K562 (cell line): Measurements from ENCODE around the gene POLD3. TPM values are rescaled to one million over a fixed set of nuclear protein-coding genes. Genes with fewer than 3 reads are reported as not detected.

ENCODE experiments used
- BRCA1 ChIP-seq, 2 experiments: fragments of 450-650 bp in 1 of 2; sonication (generic) in 1 of 2; formaldehyde crosslinking in 1 of 2; IDR thresholded peaks; 2 replicates each; pipeline versions ENCODE4 v1.5.0 to v1.6.1; 2017 to 2020; ENCODE audit warnings: mild to moderate bottlenecking in 1 of 2, missing genetic modification reagents in 1 of 2
- EGR1 ChIP-seq: fragments of 450-650 bp; conservative IDR thresholded peaks from 2 replicates; pipeline ENCODE4 v1.6.1; 2017; ENCODE audit warnings: mild to moderate bottlenecking
- GATA2 ChIP-seq: sonication (generic); formaldehyde crosslinking; IDR thresholded peaks from 2 replicates; pipeline ENCODE4 v1.4.0; 2020; ENCODE audit warnings: mild to moderate bottlenecking, missing genetic modification reagents
- HDAC8 ChIP-seq: fragments of 450-650 bp; IDR thresholded peaks from 2 replicates; pipeline ENCODE4 v1.6.1; 2016; ENCODE audit warnings: mild to moderate bottlenecking, missing genetic modification characterization, moderate library complexity, missing compliant biosample characterization
- L3MBTL2 ChIP-seq: fragments of 450-650 bp; IDR thresholded peaks from 2 replicates; pipeline ENCODE4 v1.6.1; 2016; ENCODE audit warnings: mild to moderate bottlenecking, moderate library complexity
- U2AF2 ChIP-seq: fragments of 200-400 bp; formaldehyde crosslinking; optimal IDR thresholded peaks from 2 replicates; pipeline ENCODE3; 2017; ENCODE audit warnings: low read depth, mild to moderate bottlenecking, low read length
- ZNF431 ChIP-seq: sonication (generic); formaldehyde crosslinking; IDR thresholded peaks from 2 replicates; pipeline ENCODE4 v1.8.0; 2022; ENCODE audit warnings: mild to moderate bottlenecking, missing genetic modification reagents
- polyA plus RNA-seq, 8 experiments: library from polyadenylated mRNA; depleted of rRNA in 4 of 8; stranded (reverse) in 5 of 8; unstranded in 3 of 8; fragments of >200 nt; fragmentation: Nextera tagmentation in 2 of 8; fragmentation: Illumina TruSeq in 1 of 8; extraction: Ambion mirVana in 2 of 8; extraction: Trizol in 1 of 8; gene quantifications; 2 replicates each; pipeline versions ENCODE4 v1.2.1 to v1.2.3, GENCODE V29; 2011 to 2014; ENCODE audit warnings: inconsistent platforms in 1 of 8, missing spikeins in 1 of 8
- total RNA-seq, 7 experiments: library from RNA; depleted of rRNA in 6 of 7; stranded (reverse); fragments of >200 nt in 6 of 7; fragmentation: Illumina TruSeq in 2 of 7; extraction: Trizol in 2 of 7; gene quantifications; 2 replicates each; pipeline versions ENCODE4 v1.2.1 to v1.2.3, GENCODE V29; 2011 to 2021; ENCODE audit warnings: low replicate concordance in 1 of 7
- TF ChIP-seq, protein P1 (sequence below): fragments of 200-600 bp; sonication (generic); IDR thresholded peaks from one replicate; pipeline ENCODE4 v1.6.1; 2012; ENCODE audit warnings: mild to moderate bottlenecking, low read depth, low read length, inconsistent platforms
- TF ChIP-seq, protein P2 (sequence below): sonication (generic); formaldehyde crosslinking; IDR thresholded peaks from 2 replicates; pipeline ENCODE4 v1.8.0; 2023; ENCODE audit warnings: missing genetic modification reagents, mild to moderate bottlenecking, borderline replicate concordance

POLD3 gene
- total and polyA plus RNA-seq, 9 of the 15 experiments (the other 6 are each of a cell fraction or from before 2014, with no cell fraction given): 10.6 to 40.1 (median 24.6) TPM

DNA sequence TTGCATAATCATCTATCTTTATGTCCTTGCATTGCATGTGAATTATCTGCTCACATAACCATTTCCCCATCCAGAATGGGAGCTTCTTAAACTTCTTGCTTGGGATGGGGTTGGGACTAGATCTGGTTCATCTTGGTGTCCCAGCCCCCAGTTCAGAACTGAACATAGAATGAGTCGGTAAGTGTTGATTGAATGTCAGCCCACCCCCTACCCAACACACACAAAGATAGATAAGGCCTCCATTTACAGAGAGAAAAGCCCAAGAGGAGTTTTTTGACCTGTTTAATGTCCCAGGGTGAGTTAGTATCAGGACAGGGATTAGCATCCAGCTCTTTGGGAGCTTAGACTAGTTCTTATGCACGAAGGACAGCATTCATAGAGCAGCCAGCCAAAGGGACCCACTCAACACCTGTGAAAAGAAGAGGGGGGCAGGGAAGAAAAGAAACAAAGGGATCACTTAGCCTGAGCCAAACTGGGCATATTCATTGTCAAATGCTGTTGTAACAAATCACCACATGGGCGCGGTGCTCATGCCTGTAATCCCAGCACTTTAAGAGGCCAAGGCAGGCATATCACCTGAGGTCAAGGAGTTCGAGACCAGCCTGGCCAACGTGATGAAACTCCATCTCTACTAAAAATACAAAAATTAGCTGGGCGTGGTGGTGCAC is 81.4 kb downstream of the POLD3 start (continued):
- TF ChIP-seq, protein P1, sequence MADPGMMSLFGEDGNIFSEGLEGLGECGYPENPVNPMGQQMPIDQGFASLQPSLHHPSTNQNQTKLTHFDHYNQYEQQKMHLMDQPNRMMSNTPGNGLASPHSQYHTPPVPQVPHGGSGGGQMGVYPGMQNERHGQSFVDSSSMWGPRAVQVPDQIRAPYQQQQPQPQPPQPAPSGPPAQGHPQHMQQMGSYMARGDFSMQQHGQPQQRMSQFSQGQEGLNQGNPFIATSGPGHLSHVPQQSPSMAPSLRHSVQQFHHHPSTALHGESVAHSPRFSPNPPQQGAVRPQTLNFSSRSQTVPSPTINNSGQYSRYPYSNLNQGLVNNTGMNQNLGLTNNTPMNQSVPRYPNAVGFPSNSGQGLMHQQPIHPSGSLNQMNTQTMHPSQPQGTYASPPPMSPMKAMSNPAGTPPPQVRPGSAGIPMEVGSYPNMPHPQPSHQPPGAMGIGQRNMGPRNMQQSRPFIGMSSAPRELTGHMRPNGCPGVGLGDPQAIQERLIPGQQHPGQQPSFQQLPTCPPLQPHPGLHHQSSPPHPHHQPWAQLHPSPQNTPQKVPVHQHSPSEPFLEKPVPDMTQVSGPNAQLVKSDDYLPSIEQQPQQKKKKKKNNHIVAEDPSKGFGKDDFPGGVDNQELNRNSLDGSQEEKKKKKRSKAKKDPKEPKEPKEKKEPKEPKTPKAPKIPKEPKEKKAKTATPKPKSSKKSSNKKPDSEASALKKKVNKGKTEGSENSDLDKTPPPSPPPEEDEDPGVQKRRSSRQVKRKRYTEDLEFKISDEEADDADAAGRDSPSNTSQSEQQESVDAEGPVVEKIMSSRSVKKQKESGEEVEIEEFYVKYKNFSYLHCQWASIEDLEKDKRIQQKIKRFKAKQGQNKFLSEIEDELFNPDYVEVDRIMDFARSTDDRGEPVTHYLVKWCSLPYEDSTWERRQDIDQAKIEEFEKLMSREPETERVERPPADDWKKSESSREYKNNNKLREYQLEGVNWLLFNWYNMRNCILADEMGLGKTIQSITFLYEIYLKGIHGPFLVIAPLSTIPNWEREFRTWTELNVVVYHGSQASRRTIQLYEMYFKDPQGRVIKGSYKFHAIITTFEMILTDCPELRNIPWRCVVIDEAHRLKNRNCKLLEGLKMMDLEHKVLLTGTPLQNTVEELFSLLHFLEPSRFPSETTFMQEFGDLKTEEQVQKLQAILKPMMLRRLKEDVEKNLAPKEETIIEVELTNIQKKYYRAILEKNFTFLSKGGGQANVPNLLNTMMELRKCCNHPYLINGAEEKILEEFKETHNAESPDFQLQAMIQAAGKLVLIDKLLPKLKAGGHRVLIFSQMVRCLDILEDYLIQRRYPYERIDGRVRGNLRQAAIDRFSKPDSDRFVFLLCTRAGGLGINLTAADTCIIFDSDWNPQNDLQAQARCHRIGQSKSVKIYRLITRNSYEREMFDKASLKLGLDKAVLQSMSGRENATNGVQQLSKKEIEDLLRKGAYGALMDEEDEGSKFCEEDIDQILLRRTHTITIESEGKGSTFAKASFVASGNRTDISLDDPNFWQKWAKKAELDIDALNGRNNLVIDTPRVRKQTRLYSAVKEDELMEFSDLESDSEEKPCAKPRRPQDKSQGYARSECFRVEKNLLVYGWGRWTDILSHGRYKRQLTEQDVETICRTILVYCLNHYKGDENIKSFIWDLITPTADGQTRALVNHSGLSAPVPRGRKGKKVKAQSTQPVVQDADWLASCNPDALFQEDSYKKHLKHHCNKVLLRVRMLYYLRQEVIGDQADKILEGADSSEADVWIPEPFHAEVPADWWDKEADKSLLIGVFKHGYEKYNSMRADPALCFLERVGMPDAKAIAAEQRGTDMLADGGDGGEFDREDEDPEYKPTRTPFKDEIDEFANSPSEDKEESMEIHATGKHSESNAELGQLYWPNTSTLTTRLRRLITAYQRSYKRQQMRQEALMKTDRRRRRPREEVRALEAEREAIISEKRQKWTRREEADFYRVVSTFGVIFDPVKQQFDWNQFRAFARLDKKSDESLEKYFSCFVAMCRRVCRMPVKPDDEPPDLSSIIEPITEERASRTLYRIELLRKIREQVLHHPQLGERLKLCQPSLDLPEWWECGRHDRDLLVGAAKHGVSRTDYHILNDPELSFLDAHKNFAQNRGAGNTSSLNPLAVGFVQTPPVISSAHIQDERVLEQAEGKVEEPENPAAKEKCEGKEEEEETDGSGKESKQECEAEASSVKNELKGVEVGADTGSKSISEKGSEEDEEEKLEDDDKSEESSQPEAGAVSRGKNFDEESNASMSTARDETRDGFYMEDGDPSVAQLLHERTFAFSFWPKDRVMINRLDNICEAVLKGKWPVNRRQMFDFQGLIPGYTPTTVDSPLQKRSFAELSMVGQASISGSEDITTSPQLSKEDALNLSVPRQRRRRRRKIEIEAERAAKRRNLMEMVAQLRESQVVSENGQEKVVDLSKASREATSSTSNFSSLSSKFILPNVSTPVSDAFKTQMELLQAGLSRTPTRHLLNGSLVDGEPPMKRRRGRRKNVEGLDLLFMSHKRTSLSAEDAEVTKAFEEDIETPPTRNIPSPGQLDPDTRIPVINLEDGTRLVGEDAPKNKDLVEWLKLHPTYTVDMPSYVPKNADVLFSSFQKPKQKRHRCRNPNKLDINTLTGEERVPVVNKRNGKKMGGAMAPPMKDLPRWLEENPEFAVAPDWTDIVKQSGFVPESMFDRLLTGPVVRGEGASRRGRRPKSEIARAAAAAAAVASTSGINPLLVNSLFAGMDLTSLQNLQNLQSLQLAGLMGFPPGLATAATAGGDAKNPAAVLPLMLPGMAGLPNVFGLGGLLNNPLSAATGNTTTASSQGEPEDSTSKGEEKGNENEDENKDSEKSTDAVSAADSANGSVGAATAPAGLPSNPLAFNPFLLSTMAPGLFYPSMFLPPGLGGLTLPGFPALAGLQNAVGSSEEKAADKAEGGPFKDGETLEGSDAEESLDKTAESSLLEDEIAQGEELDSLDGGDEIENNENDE: no peak
- TF ChIP-seq L3MBTL2: no peak
- TF ChIP-seq, protein P2, sequence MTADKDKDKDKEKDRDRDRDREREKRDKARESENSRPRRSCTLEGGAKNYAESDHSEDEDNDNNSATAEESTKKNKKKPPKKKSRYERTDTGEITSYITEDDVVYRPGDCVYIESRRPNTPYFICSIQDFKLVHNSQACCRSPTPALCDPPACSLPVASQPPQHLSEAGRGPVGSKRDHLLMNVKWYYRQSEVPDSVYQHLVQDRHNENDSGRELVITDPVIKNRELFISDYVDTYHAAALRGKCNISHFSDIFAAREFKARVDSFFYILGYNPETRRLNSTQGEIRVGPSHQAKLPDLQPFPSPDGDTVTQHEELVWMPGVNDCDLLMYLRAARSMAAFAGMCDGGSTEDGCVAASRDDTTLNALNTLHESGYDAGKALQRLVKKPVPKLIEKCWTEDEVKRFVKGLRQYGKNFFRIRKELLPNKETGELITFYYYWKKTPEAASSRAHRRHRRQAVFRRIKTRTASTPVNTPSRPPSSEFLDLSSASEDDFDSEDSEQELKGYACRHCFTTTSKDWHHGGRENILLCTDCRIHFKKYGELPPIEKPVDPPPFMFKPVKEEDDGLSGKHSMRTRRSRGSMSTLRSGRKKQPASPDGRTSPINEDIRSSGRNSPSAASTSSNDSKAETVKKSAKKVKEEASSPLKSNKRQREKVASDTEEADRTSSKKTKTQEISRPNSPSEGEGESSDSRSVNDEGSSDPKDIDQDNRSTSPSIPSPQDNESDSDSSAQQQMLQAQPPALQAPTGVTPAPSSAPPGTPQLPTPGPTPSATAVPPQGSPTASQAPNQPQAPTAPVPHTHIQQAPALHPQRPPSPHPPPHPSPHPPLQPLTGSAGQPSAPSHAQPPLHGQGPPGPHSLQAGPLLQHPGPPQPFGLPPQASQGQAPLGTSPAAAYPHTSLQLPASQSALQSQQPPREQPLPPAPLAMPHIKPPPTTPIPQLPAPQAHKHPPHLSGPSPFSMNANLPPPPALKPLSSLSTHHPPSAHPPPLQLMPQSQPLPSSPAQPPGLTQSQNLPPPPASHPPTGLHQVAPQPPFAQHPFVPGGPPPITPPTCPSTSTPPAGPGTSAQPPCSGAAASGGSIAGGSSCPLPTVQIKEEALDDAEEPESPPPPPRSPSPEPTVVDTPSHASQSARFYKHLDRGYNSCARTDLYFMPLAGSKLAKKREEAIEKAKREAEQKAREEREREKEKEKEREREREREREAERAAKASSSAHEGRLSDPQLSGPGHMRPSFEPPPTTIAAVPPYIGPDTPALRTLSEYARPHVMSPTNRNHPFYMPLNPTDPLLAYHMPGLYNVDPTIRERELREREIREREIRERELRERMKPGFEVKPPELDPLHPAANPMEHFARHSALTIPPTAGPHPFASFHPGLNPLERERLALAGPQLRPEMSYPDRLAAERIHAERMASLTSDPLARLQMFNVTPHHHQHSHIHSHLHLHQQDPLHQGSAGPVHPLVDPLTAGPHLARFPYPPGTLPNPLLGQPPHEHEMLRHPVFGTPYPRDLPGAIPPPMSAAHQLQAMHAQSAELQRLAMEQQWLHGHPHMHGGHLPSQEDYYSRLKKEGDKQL: no peak
- TF ChIP-seq ZNF431 (CRISPR knock-in tag): no peak
- TF ChIP-seq HDAC8 (tag): no peak
- TF ChIP-seq GATA2: 0 out of 2 replicates have a peak, but pooled peaks have one; percentile 16
- peak; percentile 52 for TF ChIP-seq EGR1
- no peak for TF ChIP-seq BRCA1 (IDR thresholded peaks at IDR 0.05)
- TF ChIP-seq BRCA1 (CRISPR knock-in tag; IDR thresholded peaks at IDR 0.05): no peak
- no peak for TF ChIP-seq U2AF2
